Gastrocnemius medialis (tissue), 4 donors: Measurements from ENCODE around the gene CDK13. TPM values are rescaled to one million over a fixed set of nuclear protein-coding genes. Genes with fewer than 3 reads are reported as not detected.

Experiments
- ATAC-seq, 2 donors: fragments of 150-250 bp; one replicate each; pipeline ENCODE4 v1.9.1; 2016
- DNase-seq, 2 donors: peaks; one replicate each; pipeline ENCODE4 v3.0.0-alpha.2; 2019
- H3K27ac ChIP-seq, 4 donors: fragments of 200-600 bp; sonication (generic); 1 replicate in 1 of 4; 2 replicates in 3 of 4; pipeline ENCODE4 v1.5.1; 2016 to 2018; ENCODE audit warnings: mild to moderate bottlenecking in 2 of 4, moderate library complexity in 1 of 4
- H3K27me3 ChIP-seq, 3 donors: fragments of 200-600 bp; sonication (generic) in 2 of 3; 1 replicate in 1 of 3; 2 replicates in 2 of 3; pipeline versions ENCODE4 v1.5.1 to v1.6.0; 2016 to 2019; ENCODE audit warnings: mild to moderate bottlenecking in 1 of 3, moderate library complexity in 1 of 3
- H3K36me3 ChIP-seq, 2 donors: fragments of 200-600 bp; sonication (generic) in 1 of 2; one replicate each; pipeline ENCODE4 v1.5.1; 2017 to 2018
- H3K4me1 ChIP-seq, 2 donors: fragments of 200-600 bp; sonication (generic) in 1 of 2; one replicate each; pipeline ENCODE4 v1.5.1; 2016 to 2017; ENCODE audit warnings: mild to moderate bottlenecking in 2 of 2
- H3K4me3 ChIP-seq, 4 donors: fragments of 200-600 bp; sonication (generic) in 3 of 4; 1 replicate in 1 of 4; 2 replicates in 3 of 4; pipeline ENCODE4 v1.5.1; 2016 to 2019; ENCODE audit warnings: mild to moderate bottlenecking in 2 of 4
- H3K9me3 ChIP-seq, 3 donors: fragments of 200-600 bp; sonication (generic) in 2 of 3; 1 replicate in 1 of 3; 2 replicates in 2 of 3; pipeline ENCODE4 v1.5.1; 2016 to 2019
- POLR2A ChIP-seq, 2 donors: fragments of 450-650 bp; IDR thresholded peaks; one replicate each; pipeline ENCODE4 v1.6.1; 2017; ENCODE audit warnings: antibody characterized with exemption in 2 of 2, mild to moderate bottlenecking in 2 of 2, moderate library complexity in 2 of 2
- in situ Hi-C, 4 donors: fragments of 200-750 bp; cut with MboI; loops; one replicate each; pipeline versions ENCODE4 v1.15.0 to v1.8.0; 2017; ENCODE audit warnings: low sequenced_read_pairs in 4 of 4
- intact Hi-C: fragments of 100-400 bp; cut with DNase I; formaldehyde crosslinking; loops from one replicate; pipeline ENCODE4 v1.15.1; 2023; ENCODE audit warnings: low total_unique reads
- total RNA-seq, 4 donors: library from RNA; depleted of rRNA; stranded (reverse); fragments of >200 nt; gene quantifications; one replicate each; pipeline versions ENCODE4 v1.1.0 to v1.2.3, GENCODE V29; 2016
- TF ChIP-seq, protein P1 (sequence below), 5 experiments: fragments of 450-650 bp in 3 of 5; fragments of 200-600 bp in 2 of 5; sonication (generic) in 2 of 5; IDR thresholded peaks in 4 of 5; conservative IDR thresholded peaks in 1 of 5; 1 replicate in 4 of 5; 2 replicates in 1 of 5; pipeline ENCODE4 v1.5.1; 2016 to 2019; ENCODE audit warnings: antibody characterized with exemption in 5 of 5, mild to moderate bottlenecking in 3 of 5, moderate library complexity in 3 of 5

The CDK13 gene
- total RNA-seq, 4 donors from 2014 or later: 25.0 to 50.8 (median 29.4) TPM

DNA sequence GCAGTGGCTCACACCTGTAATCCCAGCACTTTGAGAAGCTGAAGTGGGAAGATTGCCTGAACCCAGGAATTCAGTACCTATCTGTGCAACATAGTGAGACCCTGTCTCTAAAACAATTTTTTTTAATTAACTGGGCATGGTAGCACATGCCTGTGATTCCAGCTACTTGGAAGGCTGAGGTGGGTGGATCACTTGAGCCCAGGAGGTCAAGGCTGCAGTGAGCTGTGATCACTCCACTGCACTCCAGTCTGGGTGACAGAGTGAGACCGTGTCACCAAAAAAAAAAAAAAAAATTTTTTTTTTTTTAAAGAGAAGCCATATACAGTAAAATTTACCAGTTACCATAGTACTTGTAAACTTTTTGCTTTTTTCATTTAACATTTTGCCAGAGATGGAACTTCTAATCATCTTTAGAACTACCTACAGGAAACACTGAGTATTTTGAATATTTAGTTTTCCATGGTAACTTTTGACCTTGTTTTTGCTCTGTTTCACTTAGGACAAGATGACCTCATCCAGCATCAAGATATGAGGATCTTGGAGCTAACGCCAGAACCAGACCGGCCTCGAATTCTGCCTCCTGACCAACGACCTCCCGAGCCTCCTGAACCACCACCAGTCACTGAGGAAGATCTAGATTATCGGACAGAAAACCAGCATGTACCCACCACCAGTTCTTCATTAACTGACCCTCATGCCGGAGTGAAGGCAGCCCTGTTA, 143.7 kb downstream of the CDK13 start:
- TF ChIP-seq, protein P1, sequence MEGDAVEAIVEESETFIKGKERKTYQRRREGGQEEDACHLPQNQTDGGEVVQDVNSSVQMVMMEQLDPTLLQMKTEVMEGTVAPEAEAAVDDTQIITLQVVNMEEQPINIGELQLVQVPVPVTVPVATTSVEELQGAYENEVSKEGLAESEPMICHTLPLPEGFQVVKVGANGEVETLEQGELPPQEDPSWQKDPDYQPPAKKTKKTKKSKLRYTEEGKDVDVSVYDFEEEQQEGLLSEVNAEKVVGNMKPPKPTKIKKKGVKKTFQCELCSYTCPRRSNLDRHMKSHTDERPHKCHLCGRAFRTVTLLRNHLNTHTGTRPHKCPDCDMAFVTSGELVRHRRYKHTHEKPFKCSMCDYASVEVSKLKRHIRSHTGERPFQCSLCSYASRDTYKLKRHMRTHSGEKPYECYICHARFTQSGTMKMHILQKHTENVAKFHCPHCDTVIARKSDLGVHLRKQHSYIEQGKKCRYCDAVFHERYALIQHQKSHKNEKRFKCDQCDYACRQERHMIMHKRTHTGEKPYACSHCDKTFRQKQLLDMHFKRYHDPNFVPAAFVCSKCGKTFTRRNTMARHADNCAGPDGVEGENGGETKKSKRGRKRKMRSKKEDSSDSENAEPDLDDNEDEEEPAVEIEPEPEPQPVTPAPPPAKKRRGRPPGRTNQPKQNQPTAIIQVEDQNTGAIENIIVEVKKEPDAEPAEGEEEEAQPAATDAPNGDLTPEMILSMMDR (IDR thresholded peaks at IDR 0.05 in 4 of 5, conservative IDR thresholded peaks at IDR 0.05 in 1 of 5): no peak
- TF ChIP-seq POLR2A (IDR thresholded peaks at IDR 0.05): no peak
- Histone ChIP-seq H3K4me1 (peaks cover 14 to 31% of the 10 kb centered on the region in 2 donors), H3K27me3 (no peaks in the 10 kb centered on the region), H3K4me3 (no peak overlapping the region), H3K9me3 (no peaks in the 10 kb centered on the region), H3K36me3 (peaks cover 0 to 35% of the 10 kb centered on the region in 2 donors), H3K27ac (no peak overlapping the region)
- no peak for DNase-seq
- intact Hi-C loops: no loop called here
- in situ Hi-C loops: no loop called here
- no peak for ATAC-seq

DNA sequence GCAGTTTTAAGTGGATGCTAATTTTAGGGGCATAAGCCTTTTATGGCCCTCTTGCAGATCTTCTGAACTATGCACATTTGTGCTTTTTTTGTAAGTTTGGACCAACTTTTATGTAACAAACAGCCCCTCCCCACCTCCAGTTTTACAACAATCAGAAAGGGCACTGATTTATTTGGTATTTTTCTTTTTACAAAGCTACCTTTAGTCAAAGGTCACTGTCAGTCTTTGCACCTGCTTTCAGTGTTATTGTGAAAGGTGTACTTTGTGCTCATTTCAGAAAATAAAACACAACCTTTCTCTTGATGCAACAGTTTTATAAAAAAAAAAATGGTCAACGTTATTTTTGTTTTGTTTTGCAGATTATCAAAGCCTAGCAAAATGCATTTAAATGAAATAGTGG, 145.2 kb downstream of the CDK13 start:
- Histone ChIP-seq H3K4me1 (peaks cover 16 to 33% of the 10 kb centered on the region in 2 donors), H3K4me3 (no peak overlapping the region), H3K27me3 (no peaks in the 10 kb centered on the region), H3K9me3 (no peaks in the 10 kb centered on the region), H3K27ac (no peak overlapping the region), H3K36me3 (peaks cover 0 to 32% of the 10 kb centered on the region in 2 donors)
- TF ChIP-seq, protein P1 (IDR thresholded peaks at IDR 0.05 in 4 of 5, conservative IDR thresholded peaks at IDR 0.05 in 1 of 5): no peak
- TF ChIP-seq POLR2A (IDR thresholded peaks at IDR 0.05): no peak
- ATAC-seq: no peak
- in situ Hi-C loops: no loop called here
- DNase-seq: no peak
- intact Hi-C loops: no loop called here

DNA sequence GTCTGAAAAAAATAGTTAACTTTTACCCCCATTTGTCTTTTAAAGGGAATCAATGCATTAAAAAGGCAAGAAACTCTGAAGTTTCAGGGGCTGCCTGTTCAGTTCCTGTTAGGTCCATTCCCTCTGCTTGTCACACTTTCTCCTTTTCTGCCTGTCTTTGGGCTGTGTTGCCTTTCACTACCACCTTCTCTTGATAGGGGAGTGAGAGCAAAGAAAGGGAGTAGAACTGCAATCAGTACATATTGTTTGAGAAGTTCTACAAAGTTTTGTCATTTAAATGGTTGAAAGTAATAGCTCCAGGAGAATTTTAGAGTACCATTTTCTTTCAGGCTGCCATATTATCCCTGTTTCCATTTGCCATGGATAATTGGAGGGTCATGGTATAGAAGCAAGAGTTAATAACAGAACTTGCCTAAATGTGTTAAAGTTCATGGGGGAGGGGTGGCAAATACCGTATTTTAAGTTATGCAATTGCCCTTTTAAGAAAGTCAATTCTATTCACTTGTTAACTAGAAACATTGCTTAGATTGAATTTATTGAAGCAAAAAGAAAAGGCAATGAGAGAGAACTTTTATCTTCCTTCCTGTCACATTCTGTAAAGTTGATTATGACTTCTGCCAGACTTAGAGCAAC, 145.8 kb downstream of the CDK13 start:
- DNase-seq (no peak), ATAC-seq (no peak)
- Histone ChIP-seq H3K4me1 (peaks cover 16 to 33% of the 10 kb centered on the region in 2 donors), H3K27me3 (no peaks in the 10 kb centered on the region), H3K27ac (no peak overlapping the region), H3K4me3 (no peak overlapping the region), H3K36me3 (peaks cover 0 to 32% of the 10 kb centered on the region in 2 donors), H3K9me3 (no peaks in the 10 kb centered on the region)
- TF ChIP-seq, protein P1 (IDR thresholded peaks at IDR 0.05 in 4 of 5, conservative IDR thresholded peaks at IDR 0.05 in 1 of 5): no peak
- intact Hi-C loops: no loop called here
- in situ Hi-C loops: no loop called here

DNA sequence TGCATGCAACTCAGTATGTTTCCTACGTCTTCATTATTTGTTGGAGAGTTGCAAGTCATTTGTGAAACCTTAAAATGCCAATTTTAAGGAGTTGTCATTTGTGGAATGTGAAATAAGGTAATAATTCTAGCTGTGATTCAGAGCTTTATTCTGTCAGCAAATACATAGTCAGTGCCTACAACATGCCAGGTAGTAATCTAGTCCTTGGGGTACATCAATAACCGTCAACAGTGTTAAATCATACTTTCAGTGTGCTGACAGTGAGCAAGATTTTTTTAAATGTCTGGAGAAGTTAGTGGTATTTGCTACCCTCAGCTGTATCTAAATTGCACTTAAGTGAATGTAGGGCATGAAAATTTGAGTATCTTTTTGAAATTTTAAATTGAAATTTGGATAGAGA, 147.7 kb downstream of the CDK13 start:
- in situ Hi-C loops (no loop called here), intact Hi-C loops (no loop called here)
- peaks cover 9 to 20% of the 10 kb centered on the region in 2 donors for H3K4me1 ChIP-seq
- ATAC-seq: no peak
- no peak for TF ChIP-seq POLR2A (IDR thresholded peaks at IDR 0.05)
- TF ChIP-seq, protein P1 (IDR thresholded peaks at IDR 0.05 in 4 of 5, conservative IDR thresholded peaks at IDR 0.05 in 1 of 5): no peak
- no peak overlapping the region for H3K27ac ChIP-seq
- H3K9me3 ChIP-seq: no peaks in the 10 kb centered on the region
- H3K27me3 ChIP-seq: no peaks in the 10 kb centered on the region
- H3K36me3 ChIP-seq: peaks cover 0 to 30% of the 10 kb centered on the region in 2 donors
- no peak overlapping the region for H3K4me3 ChIP-seq
- no peak for DNase-seq
